Airway epithelial cell (primary cell): Measurements from ENCODE around the gene GRK2. TPM values are rescaled to one million over a fixed set of nuclear protein-coding genes. Genes with fewer than 3 reads are reported as not detected.

Experiments used
- total RNA-seq: library from RNA; depleted of rRNA; stranded (reverse); fragments of >200 nt; gene quantifications from 2 replicates; pipeline ENCODE4 v1.2.3, GENCODE V29; 2015

Gene GRK2
- total RNA-seq = 64.9 and 65.5 TPM in 2 replicates

DNA sequence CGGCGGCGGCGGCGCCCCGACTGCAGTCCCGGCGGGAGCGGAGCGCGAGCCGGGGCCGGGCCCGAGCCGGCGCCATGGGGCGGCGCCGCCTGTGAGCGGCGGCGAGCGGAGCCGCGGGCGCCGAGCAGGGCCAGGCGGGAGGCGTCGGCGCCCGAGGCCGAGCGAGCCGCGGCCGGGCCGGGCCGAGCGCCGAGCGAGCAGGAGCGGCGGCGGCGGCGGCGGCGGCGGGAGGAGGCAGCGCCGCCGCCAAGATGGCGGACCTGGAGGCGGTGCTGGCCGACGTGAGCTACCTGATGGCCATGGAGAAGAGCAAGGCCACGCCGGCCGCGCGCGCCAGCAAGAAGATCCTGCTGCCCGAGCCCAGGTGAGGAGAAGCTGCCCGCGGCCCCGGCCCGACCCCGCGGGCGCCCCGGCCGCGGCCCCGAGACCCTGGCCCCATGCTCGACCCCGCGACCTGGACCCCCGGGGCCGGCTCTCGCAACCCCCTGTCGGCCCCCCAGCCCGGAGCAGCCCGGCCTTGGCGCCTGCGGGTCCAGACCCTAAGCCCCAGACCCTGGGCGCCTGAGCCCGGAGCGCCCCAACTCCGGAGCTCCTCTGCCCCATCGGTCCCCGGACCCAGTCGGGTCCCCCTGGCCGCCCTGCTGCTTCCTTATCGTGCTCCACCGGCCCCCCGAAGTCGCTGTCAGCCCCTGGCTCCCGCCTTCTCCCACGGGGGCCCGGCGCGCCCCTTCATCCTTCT, at the start of gene GRK2:
Gene GRK2, plus strand, starts transcription at position 25 of the 739 bp plus-strand sequence. Its CDS starts 227 bp downstream, at position 252.

DNA sequence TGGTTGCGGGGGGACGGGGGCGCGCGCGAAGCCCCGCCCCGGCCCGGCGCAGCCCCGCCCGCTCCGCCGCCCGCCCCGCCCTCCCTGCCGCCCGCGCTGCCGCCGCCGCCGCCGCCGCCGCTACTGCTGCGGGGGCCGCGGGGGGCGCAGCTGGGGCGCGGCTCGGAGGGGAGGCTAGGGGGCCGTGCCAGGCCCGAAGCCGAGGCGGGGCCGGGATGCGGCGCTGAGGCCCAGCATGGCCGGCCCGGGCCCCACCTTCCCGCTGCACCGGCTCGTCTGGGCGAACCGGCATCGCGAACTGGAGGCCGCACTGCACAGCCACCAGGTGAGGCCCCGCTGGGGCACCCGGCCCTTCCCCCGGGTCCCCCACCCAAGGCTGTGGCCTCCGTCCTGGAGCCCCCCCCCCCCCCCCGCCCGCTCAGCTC, 23.0 kb downstream of the GRK2 start, which contains the start of gene ANKRD13D:
Gene ANKRD13D, plus strand, starts transcription at position 78 of the 425 bp plus-strand sequence. Its CDS starts 158 bp downstream, at position 236.

DNA sequence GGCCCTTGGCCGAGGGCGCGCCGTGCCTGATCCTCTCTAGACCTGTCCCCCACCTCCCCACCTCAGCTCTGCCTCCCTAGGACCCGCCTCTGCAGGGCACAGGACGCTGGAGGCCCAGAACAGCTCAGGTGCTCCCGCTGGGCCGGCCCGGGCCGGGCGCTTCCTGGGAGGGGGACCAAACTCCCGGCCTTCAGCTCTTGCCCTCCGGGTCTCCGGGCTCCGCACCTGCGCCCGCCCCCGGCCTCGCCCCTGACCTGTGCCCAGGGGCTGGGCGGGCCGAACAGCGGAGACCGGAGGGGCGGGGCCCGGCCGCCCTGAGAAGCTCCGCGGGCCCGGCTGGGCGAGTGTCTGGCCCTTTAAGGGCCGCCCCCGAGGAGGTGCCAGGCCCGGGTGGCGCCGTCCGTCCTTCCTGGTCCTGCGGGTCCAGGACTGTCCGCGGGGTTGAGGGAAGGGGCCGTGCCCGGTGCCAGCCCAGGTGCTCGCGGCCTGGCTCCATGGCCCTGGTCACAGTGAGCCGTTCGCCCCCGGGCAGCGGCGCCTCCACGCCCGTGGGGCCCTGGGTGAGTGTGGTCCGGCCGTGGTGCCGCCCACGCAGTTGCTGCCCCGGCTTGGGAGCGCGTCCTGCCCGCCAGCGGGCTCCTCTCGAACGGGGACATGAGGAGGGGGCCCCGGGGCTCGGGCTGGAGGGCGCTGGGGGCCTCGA, 37.0 kb downstream of the GRK2 start, which contains the start of gene SSH3:
Gene SSH3, plus strand, starts transcription at position 399 of the 703 bp plus-strand sequence. Its CDS starts 96 bp downstream, at position 495.

Other genes starting within 250 kb of the GRK2 start
- gene SYT12, start 243.3 kb upstream of the GRK2 start, total RNA-seq = 9.0 and 13.1 TPM in 2 replicates
- 358 and 363 TPM in 2 replicates for gene RHOD, start 209.6 kb upstream of the GRK2 start, total RNA-seq
- gene KDM2A, start 147.2 kb upstream of the GRK2 start, total RNA-seq = 28.5 and 44.2 TPM in 2 replicates
- gene ANKRD13D, start 22.8 kb downstream of the GRK2 start, total RNA-seq = 42.7 and 47.8 TPM in 2 replicates
- 79.6 and 98.2 TPM in 2 replicates for gene SSH3, start 37.1 kb downstream of the GRK2 start, total RNA-seq
- gene POLD4, start 87.1 kb downstream of the GRK2 start, total RNA-seq = 124 and 172 TPM in 2 replicates
- gene CLCF1, start 107.1 kb downstream of the GRK2 start, total RNA-seq = 6.1 and 8.5 TPM in 2 replicates
- 15.8 and 16.1 TPM in 2 replicates for gene RAD9A, start 125.5 kb downstream of the GRK2 start, total RNA-seq
- 245 and 263 TPM in 2 replicates for gene PPP1CA, start 135.4 kb downstream of the GRK2 start, total RNA-seq
- not detected in 2 replicates for gene TBC1D10C, start 137.6 kb downstream of the GRK2 start, total RNA-seq
- gene CARNS1, start 149.2 kb downstream of the GRK2 start, total RNA-seq = 0.07 TPM in 1 of 2 replicates, not detected in the other
- 79.5 and 85.2 TPM in 2 replicates for gene RPS6KB2, start 162.0 kb downstream of the GRK2 start, total RNA-seq
- 0.33 TPM in 1 of 2 replicates, not detected in the other for gene PTPRCAP, start 171.2 kb downstream of the GRK2 start, total RNA-seq
- 70.7 and 81.5 TPM in 2 replicates for gene CORO1B, start 177.0 kb downstream of the GRK2 start, total RNA-seq
- not detected in 2 replicates for gene GPR152, start 186.3 kb downstream of the GRK2 start, total RNA-seq
- not detected in 2 replicates for gene CABP4, start 188.9 kb downstream of the GRK2 start, total RNA-seq
- gene TMEM134, start 202.8 kb downstream of the GRK2 start, total RNA-seq = 86.5 and 87.6 TPM in 2 replicates
- gene AIP, start 216.6 kb downstream of the GRK2 start, total RNA-seq = 56.6 and 63.5 TPM in 2 replicates
- gene PITPNM1, start 238.9 kb downstream of the GRK2 start, total RNA-seq = 43.8 and 49.0 TPM in 2 replicates
- gene CDK2AP2, start 241.7 kb downstream of the GRK2 start, total RNA-seq = 45.8 and 61.4 TPM in 2 replicates